Kidney (tissue), 14 donors: ENCODE results near the gene CDR2. TPM values are rescaled to one million over a fixed set of nuclear protein-coding genes. Genes with fewer than 3 reads are reported as not detected.
A peak's percentile ranks its signal among the peaks of the same experiment; 100 is the strongest.

Experiments
- DNase-seq, 5 donors: peaks; one replicate each; pipeline ENCODE4 v3.0.0-alpha.2; 2013 to 2020
- FAIRE-seq: peaks from 2 replicates; lab custom pipeline; 2012; peaks lifted over from hg19 to GRCh38; lab: Jason Lieb, UNC
- H3K27ac ChIP-seq, 2 donors: one replicate each; pipeline ENCODE4 v1.7.0; 2013; ENCODE audit warnings: low read depth in 2 of 2, low read length in 2 of 2, inconsistent platforms in 1 of 2
- H3K27me3 ChIP-seq: one replicate; pipeline ENCODE4 v1.7.1; 2013; ENCODE audit warnings: low read length, inconsistent platforms; ENCODE audit not compliant: control insufficient read depth, insufficient read depth
- H3K36me3 ChIP-seq, 3 donors: one replicate each; pipeline versions ENCODE4 v1.7.0 to v1.7.1; 2013; ENCODE audit warnings: low read length in 3 of 3, control low read depth in 1 of 3, inconsistent platforms in 1 of 3; ENCODE audit not compliant: insufficient read depth in 3 of 3, control insufficient read depth in 2 of 3
- H3K4me1 ChIP-seq, 3 donors: one replicate each; pipeline versions ENCODE4 v1.7.0 to v1.7.1; 2013; ENCODE audit warnings: low read length in 3 of 3, inconsistent platforms in 1 of 3, low read depth in 1 of 3; ENCODE audit not compliant: control insufficient read depth in 2 of 3, insufficient read depth in 2 of 3
- H3K4me3 ChIP-seq, 3 donors: one replicate each; pipeline versions ENCODE4 v1.7.0 to v1.8.1; 2013; ENCODE audit warnings: low read length in 3 of 3, control low read depth in 1 of 3, inconsistent platforms in 1 of 3
- H3K9ac ChIP-seq, 3 donors: one replicate each; pipeline versions ENCODE4 v1.7.0 to v1.7.1; 2013; ENCODE audit warnings: low read length in 3 of 3, control low read depth in 1 of 3, inconsistent platforms in 1 of 3
- H3K9me3 ChIP-seq, 3 donors: one replicate each; pipeline versions ENCODE4 v1.7.0 to v1.7.1; 2013; ENCODE audit warnings: low read length in 3 of 3, control low read depth in 1 of 3, inconsistent platforms in 1 of 3; ENCODE audit not compliant: control insufficient read depth in 2 of 3, insufficient read depth in 1 of 3
- intact Hi-C: fragments of 100-400 bp; cut with DNase I; formaldehyde crosslinking; loops from one replicate; pipeline ENCODE4 v1.11.1; 2022
- polyA plus RNA-seq: library from polyadenylated mRNA; stranded (reverse); fragments of 350-450 nt; fragmentation: Illumina TruSeq; extraction: RNeasy Lipid Tissue Mini Kit (QIAGEN cat#74804); gene quantifications from one replicate; pipeline ENCODE4 v1.2.3, GENCODE V29; 2014; ENCODE audit warnings: low read depth, low replicate concordance; ENCODE audit not compliant: insufficient read depth
- total RNA-seq: library from RNA; stranded (reverse); fragmentation: NEBNext Ultra II Directional; extraction: Animal tissue kit (Norgen Biotek cat#: 25700); gene quantifications from one replicate; pipeline ENCODE4 v1.2.1, GENCODE V29; 2021
- TF ChIP-seq, protein P1 (sequence below): IDR thresholded peaks from 3 replicates; pipeline ENCODE4 v1.5.1; 2012; ENCODE audit warnings: mild to moderate bottlenecking, moderate library complexity, borderline replicate concordance; ENCODE audit not compliant: insufficient read depth; ENCODE audit errors: extremely low read depth
- donor health status: control.
- donor health status: control.
- donor health status: control.
- donor health status: control.
- donor health status: control.
- donor health status: DM: yes; HTN: yes; CAD: no.
- donor health status: Normal renal cell carcinoma (clear cell type).

CDR2 gene
- total and polyA plus RNA-seq, 2 donors from 2014 or later: 14.4 to 29.6 TPM

DNA sequence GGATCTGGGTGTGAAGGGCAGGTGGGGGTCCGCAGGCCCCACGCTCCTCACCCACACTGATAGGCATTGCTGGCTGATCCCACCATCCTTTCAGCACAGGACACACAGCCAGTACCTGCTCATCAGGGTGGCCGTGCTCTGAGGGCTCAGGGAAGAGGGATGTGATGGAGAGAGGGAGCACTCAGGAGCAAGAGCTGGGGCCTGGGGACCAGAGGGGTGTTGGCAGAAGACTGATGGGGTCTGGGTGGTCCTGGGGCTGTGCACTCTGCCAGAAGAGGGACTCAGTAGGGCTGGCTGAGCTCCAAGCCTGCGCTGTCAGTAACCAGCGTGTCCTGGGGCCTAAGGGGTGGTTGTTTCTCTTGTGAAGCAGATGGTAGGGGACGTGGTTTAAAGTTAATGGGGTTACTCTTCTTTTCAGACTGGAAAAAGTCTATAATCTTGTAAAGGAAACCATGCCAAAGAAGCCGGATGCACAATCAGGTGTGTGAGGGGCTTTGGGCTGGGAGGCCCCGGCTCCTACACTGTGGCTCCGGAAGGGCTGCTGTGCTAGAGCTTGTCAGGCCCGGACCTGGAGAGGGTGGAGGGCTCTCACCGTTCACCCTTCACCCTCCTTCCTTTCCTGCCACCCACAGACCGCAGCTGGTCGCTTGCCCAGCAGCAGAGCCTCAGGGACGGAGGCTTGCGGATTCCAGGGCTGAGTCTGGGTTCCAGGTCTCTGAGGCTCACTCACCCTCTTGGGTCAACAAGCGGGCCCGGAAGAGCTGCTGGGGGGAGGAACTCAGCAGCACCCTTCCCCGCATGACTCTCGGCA, 49.4 kb downstream of the CDR2 start:
- TF ChIP-seq, protein P1, sequence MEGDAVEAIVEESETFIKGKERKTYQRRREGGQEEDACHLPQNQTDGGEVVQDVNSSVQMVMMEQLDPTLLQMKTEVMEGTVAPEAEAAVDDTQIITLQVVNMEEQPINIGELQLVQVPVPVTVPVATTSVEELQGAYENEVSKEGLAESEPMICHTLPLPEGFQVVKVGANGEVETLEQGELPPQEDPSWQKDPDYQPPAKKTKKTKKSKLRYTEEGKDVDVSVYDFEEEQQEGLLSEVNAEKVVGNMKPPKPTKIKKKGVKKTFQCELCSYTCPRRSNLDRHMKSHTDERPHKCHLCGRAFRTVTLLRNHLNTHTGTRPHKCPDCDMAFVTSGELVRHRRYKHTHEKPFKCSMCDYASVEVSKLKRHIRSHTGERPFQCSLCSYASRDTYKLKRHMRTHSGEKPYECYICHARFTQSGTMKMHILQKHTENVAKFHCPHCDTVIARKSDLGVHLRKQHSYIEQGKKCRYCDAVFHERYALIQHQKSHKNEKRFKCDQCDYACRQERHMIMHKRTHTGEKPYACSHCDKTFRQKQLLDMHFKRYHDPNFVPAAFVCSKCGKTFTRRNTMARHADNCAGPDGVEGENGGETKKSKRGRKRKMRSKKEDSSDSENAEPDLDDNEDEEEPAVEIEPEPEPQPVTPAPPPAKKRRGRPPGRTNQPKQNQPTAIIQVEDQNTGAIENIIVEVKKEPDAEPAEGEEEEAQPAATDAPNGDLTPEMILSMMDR: no peak
- no peak for DNase-seq
- Histone ChIP-seq H3K36me3 (peaks cover 0 to 51% (median 11%) of the 10 kb centered on the region in 3 donors), H3K27ac (no peak overlapping the region), H3K4me1 (peaks cover 0 to 4% (median 0%) of the 10 kb centered on the region in 3 donors), H3K4me3 (no peak overlapping the region), H3K9ac (no peak overlapping the region), H3K27me3 (no peaks in the 10 kb centered on the region), H3K9me3 (no peaks in the 10 kb centered on the region)
- no peak for FAIRE-seq
- intact Hi-C loops: no loop called here

DNA sequence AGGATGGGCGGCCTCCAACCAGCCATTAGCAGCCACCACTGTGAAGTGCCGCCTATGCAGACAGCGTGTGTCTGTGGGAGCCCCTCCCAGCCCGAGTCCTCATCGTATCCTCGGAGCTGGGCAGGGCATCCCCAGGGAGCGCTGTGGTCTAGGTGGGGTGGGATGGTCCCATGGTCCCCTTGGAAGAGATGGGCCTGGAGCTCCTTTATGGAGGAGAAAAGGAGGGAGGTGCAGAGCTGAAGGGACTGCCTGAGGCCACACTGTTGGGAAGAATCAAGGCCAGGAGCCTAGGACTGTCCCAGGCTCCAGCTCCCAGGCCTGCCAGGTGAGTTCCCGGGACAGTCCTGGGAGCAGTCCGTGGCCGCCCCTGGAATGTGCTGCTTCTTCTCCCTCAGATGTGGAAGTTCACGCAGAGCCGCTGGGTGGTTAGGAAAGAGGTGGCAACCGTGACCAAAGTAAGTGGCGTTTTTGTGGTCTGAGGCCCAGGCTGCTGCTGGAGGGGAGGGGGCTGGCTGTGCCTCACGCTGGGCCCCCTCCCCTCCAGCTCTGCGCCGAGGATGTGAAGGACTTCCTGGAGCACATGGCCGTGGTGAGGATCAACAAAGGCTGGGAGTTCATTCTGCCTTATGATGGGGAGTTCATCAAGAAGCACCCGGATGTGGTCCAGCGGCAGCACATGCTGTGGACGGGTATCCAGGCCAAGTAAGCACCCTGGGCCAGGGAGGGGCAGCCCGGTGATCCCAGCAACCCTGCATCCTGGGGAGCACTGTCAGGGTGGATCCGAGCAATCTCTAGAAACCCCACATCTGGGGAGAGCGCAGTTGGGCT, 50.2 kb downstream of the CDR2 start:
- DNase-seq (peak in 1 of 5 donors; percentile 22), FAIRE-seq (no peak)
- H3K4me1 ChIP-seq: peaks cover 0 to 4% (median 0%) of the 10 kb centered on the region in 3 donors
- no peak overlapping the region for H3K9ac ChIP-seq
- H3K27ac ChIP-seq: no peak overlapping the region
- intact Hi-C loops: no loop called here
- TF ChIP-seq, protein P1: no peak
- H3K36me3 ChIP-seq: peaks cover 0 to 48% (median 9%) of the 10 kb centered on the region in 3 donors
- H3K9me3 ChIP-seq: no peaks in the 10 kb centered on the region
- no peak overlapping the region for H3K4me3 ChIP-seq
- H3K27me3 ChIP-seq: no peaks in the 10 kb centered on the region

DNA sequence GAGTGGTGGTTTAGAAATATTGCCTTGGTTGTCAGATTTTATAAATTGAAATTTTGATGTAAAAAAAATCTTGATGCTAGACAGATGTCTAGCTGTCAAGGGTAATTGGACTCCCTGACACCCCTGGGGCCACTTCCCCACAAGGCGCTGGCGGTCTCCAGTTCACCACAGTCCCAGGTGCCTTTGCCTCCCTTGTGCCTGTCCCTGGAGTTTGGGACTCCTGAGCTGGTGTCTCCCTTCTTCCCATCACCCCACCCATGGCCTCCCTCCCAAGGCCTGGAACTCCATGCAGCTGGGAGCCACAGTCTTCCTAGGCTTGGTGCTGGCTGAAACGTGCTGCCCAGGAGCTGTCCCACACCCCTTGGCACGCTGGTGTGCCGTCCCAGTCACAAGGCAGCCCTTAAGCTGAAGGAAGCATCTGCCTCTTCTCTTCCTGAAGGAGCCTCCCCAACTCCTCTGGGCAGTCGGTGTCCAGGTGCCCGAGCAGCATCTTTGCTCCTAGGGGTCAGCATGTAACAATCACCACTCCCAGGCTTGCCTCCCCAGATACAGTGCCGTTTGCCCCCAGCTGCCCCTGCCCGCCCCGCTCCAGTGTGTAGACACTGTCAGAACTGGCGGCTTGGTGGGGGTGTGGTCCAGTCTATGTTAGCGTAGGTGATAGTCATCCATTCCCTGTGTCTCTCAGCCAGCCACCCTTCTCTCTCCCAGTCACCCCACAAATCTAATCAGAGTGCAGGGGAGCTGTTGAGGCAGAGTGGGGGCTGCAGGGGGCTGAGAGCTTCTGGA, 51.1 kb downstream of the CDR2 start:
- Histone ChIP-seq H3K27me3 (no peaks in the 10 kb centered on the region), H3K4me1 (peaks cover 0 to 4% (median 0%) of the 10 kb centered on the region in 3 donors), H3K9me3 (no peaks in the 10 kb centered on the region), H3K36me3 (peaks cover 0 to 43% (median 8%) of the 10 kb centered on the region in 3 donors), H3K9ac (no peak overlapping the region), H3K4me3 (no peak overlapping the region), H3K27ac (no peak overlapping the region)
- peak in 1 of 5 donors; percentile 19 for DNase-seq
- intact Hi-C loops: no loop called here
- TF ChIP-seq, protein P1: no peak
- no peak for FAIRE-seq
